Measurements from ENCODE around the gene RNU6-9. TPM values are rescaled to one million over a fixed set of nuclear protein-coding genes. Genes with fewer than 3 reads are reported as not detected.

Gene RNU6-9
- total and polyA plus RNA-seq, 2 of the 13 experiments (the other 11 are each of a cell fraction or from before 2014, with no cell fraction given) = under 0.01 TPM; not detected in 1

GRCh38 chr19:925526-926322, 32.4 kb downstream of the RNU6-9 start, which contains the start of gene ARID3A (continued):
- no peak; the same call in 1 of the 2 replicates for TF ChIP-seq ETV5 (CRISPR knock-in tag; IDR thresholded peaks at IDR 0.05; ENCODE audit: borderline replicate concordance)
- TF ChIP-seq ZNF777 (CRISPR knock-in tag; IDR thresholded peaks at IDR 0.05) = 0 out of 2 replicates have a peak, but pooled peaks have one; percentile 1
- no peak for TF ChIP-seq HNF1A (IDR thresholded peaks at IDR 0.05; ENCODE audit: low read depth)
- TF ChIP-seq HNF1A (CRISPR knock-in tag; IDR thresholded peaks at IDR 0.05; ENCODE audit: borderline replicate concordance) = 0 out of 2 replicates have a peak, but pooled peaks have one; percentile 10
- no peak for TF ChIP-seq MLLT10 (CRISPR knock-in tag; IDR thresholded peaks at IDR 0.05)
- TF ChIP-seq ZNF839 (CRISPR knock-in tag; IDR thresholded peaks at IDR 0.05; ENCODE audit: borderline replicate concordance) = no peak
- TF ChIP-seq TAF1 (CRISPR knock-in tag; IDR thresholded peaks at IDR 0.05) = no peak; the same call in none of the 2 replicates
- TF ChIP-seq FOXJ3 (CRISPR knock-in tag; IDR thresholded peaks at IDR 0.05; ENCODE audit: borderline replicate concordance) = no peak
- TF ChIP-seq ZNF841 (CRISPR knock-in tag; IDR thresholded peaks at IDR 0.05; ENCODE audit: borderline replicate concordance) = peak; percentile 35; the same call in 1 of the 2 replicates
- no peak for TF ChIP-seq HDAC2 (CRISPR knock-in tag; IDR thresholded peaks at IDR 0.05)
- TF ChIP-seq U2AF2 (IDR thresholded peaks at IDR 0.05; ENCODE audit: low read depth, low read length) = no peak
- TF ChIP-seq YEATS2 (CRISPR knock-in tag; IDR thresholded peaks at IDR 0.05; ENCODE audit: borderline replicate concordance) = no peak
- TF ChIP-seq, protein P1, sequence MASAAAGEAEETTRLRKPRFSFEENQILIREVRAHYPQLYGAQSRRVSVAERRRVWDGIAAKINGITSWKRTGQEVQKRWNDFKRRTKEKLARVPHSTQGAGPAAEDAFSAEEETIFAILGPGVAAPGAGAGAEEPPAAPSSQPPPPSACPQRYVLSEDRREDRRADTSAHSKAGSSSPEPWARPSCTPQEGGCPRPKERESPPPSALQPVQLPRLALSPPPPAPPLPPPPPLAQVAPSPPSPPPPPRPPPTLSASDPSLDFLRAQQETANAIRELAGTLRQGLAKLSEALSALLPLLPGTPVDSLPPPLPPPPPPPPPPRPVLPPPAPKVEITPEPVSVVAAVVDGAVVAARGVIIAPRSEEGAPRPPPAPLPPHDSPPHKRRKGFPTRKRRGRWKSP (CRISPR knock-in tag; IDR thresholded peaks at IDR 0.05) = no peak
- no peak for TF ChIP-seq ZNF749 (CRISPR knock-in tag; IDR thresholded peaks at IDR 0.05; ENCODE audit: borderline replicate concordance)
- TF ChIP-seq ARHGAP35 (CRISPR knock-in tag; IDR thresholded peaks at IDR 0.05; ENCODE audit: borderline replicate concordance) = no peak
- peak in 1 of 2 experiments; percentile 32; a peak in 2 of 4 replicates for TF ChIP-seq EP300 (IDR thresholded peaks at IDR 0.05; ENCODE audit: low read depth in 2 of 2, low read length in 2 of 2)
- TF ChIP-seq EP300 (CRISPR knock-in tag; IDR thresholded peaks at IDR 0.05; ENCODE audit: borderline replicate concordance) = no peak
- no peak for TF ChIP-seq ELF1 (CRISPR knock-in tag; IDR thresholded peaks at IDR 0.05)
- TF ChIP-seq, protein P2, sequence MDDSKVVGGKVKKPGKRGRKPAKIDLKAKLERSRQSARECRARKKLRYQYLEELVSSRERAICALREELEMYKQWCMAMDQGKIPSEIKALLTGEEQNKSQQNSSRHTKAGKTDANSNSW (CRISPR knock-in tag; IDR thresholded peaks at IDR 0.05; ENCODE audit: borderline replicate concordance) = no peak
- TF ChIP-seq AGO2 (optimal IDR thresholded peaks at IDR 0.05; ENCODE audit: low read depth, low read length) = no peak
- no peak for TF ChIP-seq PRMT3 (CRISPR knock-in tag; IDR thresholded peaks at IDR 0.05; ENCODE audit: borderline replicate concordance, low read depth)
- no peak for TF ChIP-seq ZSCAN20 (CRISPR knock-in tag; IDR thresholded peaks at IDR 0.05; ENCODE audit: borderline replicate concordance)
- peak; percentile 65 for TF ChIP-seq GABPB1 (CRISPR knock-in tag; IDR thresholded peaks at IDR 0.05)

All from HepG2 (cell line).